ENCODE measurements around the gene DTD2. TPM values are rescaled to one million over a fixed set of nuclear protein-coding genes. Genes with fewer than 3 reads are reported as not detected.

Gene DTD2
- total and polyA plus RNA-seq, 12 donors, result 4.2 to 9.5 (median 6.4) TPM

GRCh38 chr14:31405106-31405505, 52.2 kb downstream of the DTD2 start:
- ATAC-seq (no peak), DNase-seq (no peak)
- Histone ChIP-seq H3K27ac (no peak overlapping the region), H3K36me3 (peaks cover 0 to 28% (median 6%) of the 10 kb centered on the region in 9 donors), H3K27me3 (no peaks in the 10 kb centered on the region), H3K4me3 (no peak overlapping the region), H3K9me3 (no peaks in the 10 kb centered on the region), H3K4me1 (peaks cover 0 to 41% (median 11%) of the 10 kb centered on the region in 9 donors)
- 97 to 99% methylated on average over 8 of the region's 8 CpGs for WGBS, 2 donors
- TF ChIP-seq CTCF (IDR thresholded peaks at IDR 0.05), result no peak
- intact Hi-C loops (cut with DNase I), result no loop called here

GRCh38 chr14:31403707-31404106, 53.6 kb downstream of the DTD2 start:
- H3K27me3 ChIP-seq, result no peaks in the 10 kb centered on the region
- intact Hi-C loops (cut with DNase I), result no loop called here
- no peak for DNase-seq
- H3K9me3 ChIP-seq, result no peaks in the 10 kb centered on the region
- peaks cover 0 to 42% (median 18%) of the 10 kb centered on the region in 9 donors for H3K36me3 ChIP-seq
- TF ChIP-seq CTCF (IDR thresholded peaks at IDR 0.05), result no peak
- no peak overlapping the region for H3K27ac ChIP-seq
- H3K4me3 ChIP-seq, result no peak overlapping the region
- no peak for ATAC-seq
- 93 to 97% methylated on average over 3 of the region's 3 CpGs for WGBS, 2 donors
- H3K4me1 ChIP-seq, result peaks cover 0 to 34% (median 8%) of the 10 kb centered on the region in 9 donors

GRCh38 chr14:31402764-31403439, 54.4 kb downstream of the DTD2 start:
- peaks cover 0 to 50% (median 26%) of the 10 kb centered on the region in 9 donors for H3K36me3 ChIP-seq
- 74 to 86% methylated on average over 2 of the region's 2 CpGs for WGBS, 2 donors
- no peaks in the 10 kb centered on the region for H3K9me3 ChIP-seq
- intact Hi-C loops (cut with DNase I), result no loop called here
- ATAC-seq (no peak), DNase-seq (no peak)
- no peaks in the 10 kb centered on the region for H3K27me3 ChIP-seq
- peaks cover 0 to 34% (median 8%) of the 10 kb centered on the region in 9 donors for H3K4me1 ChIP-seq
- H3K4me3 ChIP-seq, result no peak overlapping the region
- TF ChIP-seq CTCF (IDR thresholded peaks at IDR 0.05), result no peak
- H3K27ac ChIP-seq, result no peak overlapping the region

- Histone ChIP-seq H3K27me3 (no peaks in the 10 kb centered on the region), H3K4me3 (no peak overlapping the region), H3K27ac (no peak overlapping the region), H3K4me1 (peaks cover 0 to 34% (median 8%) of the 10 kb centered on the region in 9 donors), H3K9me3 (no peaks in the 10 kb centered on the region), H3K36me3 (peaks cover 0 to 63% (median 33%) of the 10 kb centered on the region in 9 donors)
- TF ChIP-seq CTCF (IDR thresholded peaks at IDR 0.05), result no peak
- 83 to 88% methylated on average over 3 of the region's 3 CpGs for WGBS, 2 donors
- no peak for DNase-seq
- intact Hi-C loops (cut with DNase I), result no loop called here
- ATAC-seq, result peak in 6 of 8 donors; percentile 40 to 76 (median 56)
Measured at GRCh38 chr14:31401369-31401932, 55.9 kb downstream of the DTD2 start.

Measured in heart right ventricle (tissue), 16 donors.